GM23248 (cell line): ENCODE results near the gene BCAP29.

Experiments
- EZH2 ChIP-seq: fragments of 200-600 bp; sonication (generic); IDR thresholded peaks from 2 replicates; pipeline ENCODE4 v1.6.1; 2018; ENCODE audit warnings: antibody characterized with exemption, mild to moderate bottlenecking; ENCODE audit not compliant: insufficient read depth, poor library complexity, severe bottlenecking
- EZH2phosphoT487 ChIP-seq: fragments of 200-600 bp; sonication (generic); IDR thresholded peaks from 2 replicates; pipeline ENCODE4 v1.6.1; 2018; ENCODE audit warnings: antibody characterized with exemption, moderate library complexity, mild to moderate bottlenecking, low read depth; ENCODE audit not compliant: insufficient read depth

- TF ChIP-seq EZH2 (no peak), EZH2phosphoT487 (no peak)
Measured at GRCh38 chr7:107610323-107610722, 30.3 kb downstream of the BCAP29 start.
